Smooth muscle cell (in vitro differentiated cells): ENCODE results near the gene DCST1. TPM values are rescaled to one million over a fixed set of nuclear protein-coding genes. Genes with fewer than 3 reads are reported as not detected.

ENCODE experiments used
- DNase-seq: peaks from one replicate; lab custom pipeline; 2025; ENCODE audit not compliant: unreplicated experiment; lab: John Stamatoyannopoulos, UW
- H2AFZ ChIP-seq: fragments of 200-600 bp; sonication (generic); 2 replicates; pipeline ENCODE4 v1.6.0; 2016; ENCODE audit warnings: antibody characterized with exemption, low read depth, mild to moderate bottlenecking
- H3F3A ChIP-seq: fragments of 200-600 bp; sonication (generic); 2 replicates; pipeline ENCODE4 v1.6.0; 2017; ENCODE audit warnings: antibody characterized with exemption, low read depth
- H3K27ac ChIP-seq: fragments of 200-600 bp; sonication (generic); 2 replicates; pipeline ENCODE4 v1.5.1; 2016; ENCODE audit warnings: low read depth, mild to moderate bottlenecking
- H3K27me3 ChIP-seq: fragments of 200-600 bp; sonication (generic); 2 replicates; pipeline ENCODE4 v1.6.1; 2016; ENCODE audit warnings: low read depth, mild to moderate bottlenecking
- H3K36me3 ChIP-seq: fragments of 200-600 bp; sonication (generic); 2 replicates; pipeline ENCODE4 v1.5.1; 2016; ENCODE audit warnings: low read depth
- H3K4me1 ChIP-seq: fragments of 200-600 bp; sonication (generic); 2 replicates; pipeline ENCODE4 v1.5.1; 2016; ENCODE audit warnings: low read depth
- H3K4me2 ChIP-seq: fragments of 200-600 bp; sonication (generic); 2 replicates; pipeline ENCODE4 v1.6.0; 2016; ENCODE audit warnings: mild to moderate bottlenecking
- H3K4me3 ChIP-seq: fragments of 200-600 bp; sonication (generic); 2 replicates; pipeline ENCODE4 v1.5.1; 2016; ENCODE audit warnings: mild to moderate bottlenecking
- H3K79me2 ChIP-seq: fragments of 200-600 bp; sonication (generic); 2 replicates; pipeline ENCODE4 v1.6.0; 2016; ENCODE audit warnings: low read depth, mild to moderate bottlenecking
- H3K9ac ChIP-seq: fragments of 200-600 bp; sonication (generic); 2 replicates; pipeline ENCODE4 v1.6.0; 2016; ENCODE audit warnings: low read depth
- H3K9me3 ChIP-seq: fragments of 200-600 bp; sonication (generic); replicated peaks from 2 replicates; pipeline ENCODE4 v1.5.1; 2016; ENCODE audit warnings: low read depth
- H4K20me1 ChIP-seq: fragments of 200-600 bp; sonication (generic); 2 replicates; pipeline ENCODE4 v1.6.0; 2016; ENCODE audit warnings: low read depth
- WGBS: methylation state at CpG from one replicate; pipeline ENCODE4 v1.1.7; 2016; ENCODE audit warnings: low lambda C conversion rate; 5-methylcytosine and 5-hydroxymethylcytosine counted together
- polyA plus RNA-seq: library from polyadenylated mRNA; unstranded; fragments of >200 nt; fragmentation: Nextera tagmentation; extraction: Ambion mirVana; gene quantifications from 2 replicates; pipeline ENCODE4 v1.2.1, GENCODE V29; 2016
- total RNA-seq: library from RNA; depleted of rRNA; stranded (reverse); fragments of >200 nt; gene quantifications from 2 replicates; pipeline ENCODE4 v1.2.3, GENCODE V29; 2014
- TF ChIP-seq, protein P1 (sequence below): fragments of 200-600 bp; sonication (generic); IDR thresholded peaks from 2 replicates; pipeline ENCODE4 v1.5.1; 2017; ENCODE audit warnings: borderline replicate concordance, mild to moderate bottlenecking, antibody characterized with exemption; ENCODE audit not compliant: insufficient read depth, poor library complexity, severe bottlenecking

Gene DCST1
- total and polyA plus RNA-seq, 2 experiments from 2014 or later: not detected

DNA sequence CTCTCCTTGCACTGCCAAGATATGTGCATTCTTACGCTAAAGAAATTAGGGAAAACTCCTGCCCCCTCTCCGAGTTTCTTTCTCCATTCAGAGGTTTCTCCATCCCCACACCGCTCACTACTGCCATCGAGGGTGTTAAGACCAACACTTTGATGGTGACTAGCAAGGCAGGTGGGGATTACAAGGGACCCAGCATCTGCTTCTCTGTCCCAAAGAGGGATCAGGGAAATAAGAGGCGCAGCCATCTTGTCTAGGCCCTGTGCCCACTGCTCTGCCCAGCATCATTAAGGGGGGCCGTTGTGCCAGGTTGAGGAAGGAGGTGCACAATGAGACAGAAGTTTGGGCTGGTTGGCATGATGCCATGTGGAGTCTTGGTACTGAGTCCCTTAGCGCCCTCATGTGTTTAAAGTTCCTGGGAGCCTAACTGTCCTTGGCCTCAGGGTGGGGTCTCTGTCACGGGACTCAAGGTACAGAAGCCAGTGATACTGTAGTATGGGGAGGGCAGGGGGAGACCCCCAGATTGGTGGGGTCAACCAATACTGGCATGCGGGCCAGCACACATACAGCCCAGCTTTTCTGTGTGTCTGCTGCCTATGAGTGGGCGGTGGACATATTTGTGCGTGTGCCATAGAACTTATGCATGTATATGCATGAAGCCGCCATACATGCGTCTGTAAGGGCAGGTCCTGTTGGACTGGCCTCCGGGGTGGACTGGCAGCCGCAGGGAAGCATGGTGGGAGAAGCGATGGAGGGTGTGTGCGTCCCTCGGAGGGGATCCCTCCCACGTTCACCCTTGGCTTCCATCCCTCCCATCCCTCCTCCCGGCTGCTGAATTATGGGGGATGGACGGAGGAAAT, 50.5 kb downstream of the DCST1 start:
- H3K9me3 ChIP-seq: no peaks in the 10 kb centered on the region
- TF ChIP-seq, protein P1, sequence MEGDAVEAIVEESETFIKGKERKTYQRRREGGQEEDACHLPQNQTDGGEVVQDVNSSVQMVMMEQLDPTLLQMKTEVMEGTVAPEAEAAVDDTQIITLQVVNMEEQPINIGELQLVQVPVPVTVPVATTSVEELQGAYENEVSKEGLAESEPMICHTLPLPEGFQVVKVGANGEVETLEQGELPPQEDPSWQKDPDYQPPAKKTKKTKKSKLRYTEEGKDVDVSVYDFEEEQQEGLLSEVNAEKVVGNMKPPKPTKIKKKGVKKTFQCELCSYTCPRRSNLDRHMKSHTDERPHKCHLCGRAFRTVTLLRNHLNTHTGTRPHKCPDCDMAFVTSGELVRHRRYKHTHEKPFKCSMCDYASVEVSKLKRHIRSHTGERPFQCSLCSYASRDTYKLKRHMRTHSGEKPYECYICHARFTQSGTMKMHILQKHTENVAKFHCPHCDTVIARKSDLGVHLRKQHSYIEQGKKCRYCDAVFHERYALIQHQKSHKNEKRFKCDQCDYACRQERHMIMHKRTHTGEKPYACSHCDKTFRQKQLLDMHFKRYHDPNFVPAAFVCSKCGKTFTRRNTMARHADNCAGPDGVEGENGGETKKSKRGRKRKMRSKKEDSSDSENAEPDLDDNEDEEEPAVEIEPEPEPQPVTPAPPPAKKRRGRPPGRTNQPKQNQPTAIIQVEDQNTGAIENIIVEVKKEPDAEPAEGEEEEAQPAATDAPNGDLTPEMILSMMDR: no peak
- peak overlapping the region; percentile 92 for H2AFZ ChIP-seq
- peaks cover 50% of the 10 kb centered on the region for H3K27me3 ChIP-seq
- H3K27ac ChIP-seq: no peak overlapping the region
- 30% methylated on average over 21 of the region's 21 CpGs for WGBS
- no peaks in the 10 kb centered on the region for H3K79me2 ChIP-seq
- H3F3A ChIP-seq: peaks cover 7% of the 10 kb centered on the region
- H3K4me3 ChIP-seq: peak overlapping the region; percentile 78
- no peaks in the 10 kb centered on the region for H3K36me3 ChIP-seq
- no peak overlapping the region for H3K9ac ChIP-seq
- no peak for DNase-seq
- peaks cover 35% of the 10 kb centered on the region for H3K4me1 ChIP-seq
- H3K4me2 ChIP-seq: peak overlapping the region; percentile 87
- H4K20me1 ChIP-seq: peaks cover 14% of the 10 kb centered on the region

DNA sequence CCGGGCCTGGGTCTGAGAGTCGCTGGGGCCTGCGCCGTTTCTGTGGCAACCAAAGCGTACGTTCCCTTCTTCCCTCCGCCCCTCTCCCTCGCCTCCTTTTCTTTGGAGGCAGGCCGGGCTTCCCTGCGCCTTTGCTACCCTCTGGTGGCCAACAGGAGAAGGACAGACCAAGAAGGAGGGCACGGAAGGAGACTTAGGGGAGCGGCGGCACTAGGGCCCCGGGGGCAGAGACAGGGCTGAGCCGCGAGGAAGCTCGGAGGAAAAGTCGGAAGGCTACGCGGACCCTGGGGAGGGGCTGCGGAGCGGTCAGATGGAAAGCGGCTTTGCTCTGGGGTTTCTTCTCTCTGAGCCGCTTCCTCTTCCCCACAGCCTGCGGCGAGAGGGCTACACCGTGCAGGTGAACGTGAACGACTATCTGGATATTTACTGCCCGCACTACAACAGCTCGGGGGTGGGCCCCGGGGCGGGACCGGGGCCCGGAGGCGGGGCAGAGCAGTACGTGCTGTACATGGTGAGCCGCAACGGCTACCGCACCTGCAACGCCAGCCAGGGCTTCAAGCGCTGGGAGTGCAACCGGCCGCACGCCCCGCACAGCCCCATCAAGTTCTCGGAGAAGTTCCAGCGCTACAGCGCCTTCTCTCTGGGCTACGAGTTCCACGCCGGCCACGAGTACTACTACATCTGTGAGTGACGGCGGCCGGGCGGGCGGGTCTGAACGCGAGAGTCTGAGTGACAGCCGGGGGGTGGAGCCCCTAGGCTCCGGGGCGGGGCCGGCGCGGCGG, 51.3 kb downstream of the DCST1 start:
- Histone ChIP-seq H3F3A (peaks cover 7% of the 10 kb centered on the region), H2AFZ (peak overlapping the region; percentile 92), H3K79me2 (no peaks in the 10 kb centered on the region), H3K9me3 (no peaks in the 10 kb centered on the region), H3K4me2 (peak overlapping the region; percentile 87), H3K36me3 (no peaks in the 10 kb centered on the region), H3K9ac (no peak overlapping the region), H4K20me1 (peaks cover 14% of the 10 kb centered on the region), H3K4me3 (peak overlapping the region; percentile 78), H3K4me1 (peaks cover 26% of the 10 kb centered on the region), H3K27ac (peak overlapping the region; percentile 70), H3K27me3 (peaks cover 42% of the 10 kb centered on the region)
- TF ChIP-seq, protein P1: peak; percentile 91
- under 1% methylated on average over 52 of the region's 67 CpGs for WGBS
- DNase-seq: peak; percentile 93

- no peak overlapping the region for H3K9ac ChIP-seq
- no peaks in the 10 kb centered on the region for H3K9me3 ChIP-seq
- H3K4me1 ChIP-seq: peaks cover 19% of the 10 kb centered on the region
- H4K20me1 ChIP-seq: peaks cover 8% of the 10 kb centered on the region
- 2% methylated on average over 27 of the region's 32 CpGs for WGBS
- H3K79me2 ChIP-seq: no peaks in the 10 kb centered on the region
- H3K27me3 ChIP-seq: peaks cover 35% of the 10 kb centered on the region
- peaks cover 7% of the 10 kb centered on the region for H3F3A ChIP-seq
- peak overlapping the region; percentile 78 for H3K4me3 ChIP-seq
- no peaks in the 10 kb centered on the region for H3K36me3 ChIP-seq
- peak overlapping the region; percentile 70 for H3K27ac ChIP-seq
- H2AFZ ChIP-seq: peak overlapping the region; percentile 92
- TF ChIP-seq, protein P1: no peak
- no peak for DNase-seq
- H3K4me2 ChIP-seq: peak overlapping the region; percentile 87
These were observed 52.0 kb downstream of the DCST1 start for GRCh38 chr1:155085504-155086127.
